Dermis blood vessel endothelial cell (primary cell): ENCODE measurements around the gene FBXO15. TPM values are rescaled to one million over a fixed set of nuclear protein-coding genes. Genes with fewer than 3 reads are reported as not detected.

Source experiments
- DNase-seq: peaks from one replicate; pipeline ENCODE4 v3.0.0; 2010
- total RNA-seq: library from RNA; depleted of rRNA; stranded (reverse); fragments of >200 nt; gene quantifications from 2 replicates; pipeline ENCODE4 v1.2.3, GENCODE V29; 2014

Gene FBXO15
- 1.7 TPM in 1 of 2 replicates, not detected in the other for total RNA-seq

GRCh38 chr18:74147779-74148542, at the start of gene FBXO15, which contains the start of gene TIMM21:
Gene FBXO15 (minus strand): TSS chr18:74147834. CDS start chr18:74147785, 49 bp downstream.
Gene TIMM21 (plus strand): TSS chr18:74148523. CDS start chr18:74148809, 286 bp downstream.
- peak; percentile 98 for DNase-seq

- DNase-seq: peak; percentile 78
Measured at GRCh38 chr18:74196220-74197119, 48.8 kb upstream of the FBXO15 start.

- DNase-seq: no peak
Measured at GRCh38 chr18:74194691-74195090, 47.1 kb upstream of the FBXO15 start.

- no peak for DNase-seq
Measured at GRCh38 chr18:74191577-74191976, 43.9 kb upstream of the FBXO15 start.

- DNase-seq: no peak
Measured at GRCh38 chr18:74190086-74190485, 42.5 kb upstream of the FBXO15 start.

- no peak for DNase-seq
Measured at GRCh38 chr18:74186661-74187060, 39.0 kb upstream of the FBXO15 start.

GRCh38 chr18:74185860-74186259, 38.2 kb upstream of the FBXO15 start:
- no peak for DNase-seq

GRCh38 chr18:74184875-74185274, 37.2 kb upstream of the FBXO15 start:
- no peak for DNase-seq

GRCh38 chr18:74183130-74183529, 35.5 kb upstream of the FBXO15 start:
- DNase-seq: no peak

- no peak for DNase-seq
Measured at GRCh38 chr18:74182335-74182734, 34.7 kb upstream of the FBXO15 start.

GRCh38 chr18:74179623-74180199, 32.1 kb upstream of the FBXO15 start:
- DNase-seq: no peak

GRCh38 chr18:74178884-74179283, 31.2 kb upstream of the FBXO15 start:
- no peak for DNase-seq

- DNase-seq: no peak
Measured at GRCh38 chr18:74175658-74176057, 28.0 kb upstream of the FBXO15 start.

GRCh38 chr18:74173434-74173750, 25.8 kb upstream of the FBXO15 start:
- DNase-seq: no peak

- DNase-seq: no peak
Measured at GRCh38 chr18:74172697-74173433, 25.2 kb upstream of the FBXO15 start.

- DNase-seq: no peak
Measured at GRCh38 chr18:74171910-74172606, 24.4 kb upstream of the FBXO15 start.

GRCh38 chr18:74166386-74166785, 18.8 kb upstream of the FBXO15 start:
- no peak for DNase-seq

GRCh38 chr18:74163019-74163660, 15.5 kb upstream of the FBXO15 start:
- no peak for DNase-seq

GRCh38 chr18:74155276-74155675, 7.6 kb upstream of the FBXO15 start:
- no peak for DNase-seq

- no peak for DNase-seq
Measured at GRCh38 chr18:74154716-74155115, 7.1 kb upstream of the FBXO15 start.

- DNase-seq: no peak
Measured at GRCh38 chr18:74153793-74154192, 6.2 kb upstream of the FBXO15 start.
